Measurements from ENCODE around the gene KIAA0586. TPM values are rescaled to one million over a fixed set of nuclear protein-coding genes. Genes with fewer than 3 reads are reported as not detected.
"Not testable (repeated sequence)": the region's sequence is repeated elsewhere in the genome, so short reads cannot be mapped to it uniquely, and the experiment has no call there.

The KIAA0586 gene
- total and polyA plus RNA-seq, 8 donors: 14.2 to 28.7 (median 22.2) TPM

DNA sequence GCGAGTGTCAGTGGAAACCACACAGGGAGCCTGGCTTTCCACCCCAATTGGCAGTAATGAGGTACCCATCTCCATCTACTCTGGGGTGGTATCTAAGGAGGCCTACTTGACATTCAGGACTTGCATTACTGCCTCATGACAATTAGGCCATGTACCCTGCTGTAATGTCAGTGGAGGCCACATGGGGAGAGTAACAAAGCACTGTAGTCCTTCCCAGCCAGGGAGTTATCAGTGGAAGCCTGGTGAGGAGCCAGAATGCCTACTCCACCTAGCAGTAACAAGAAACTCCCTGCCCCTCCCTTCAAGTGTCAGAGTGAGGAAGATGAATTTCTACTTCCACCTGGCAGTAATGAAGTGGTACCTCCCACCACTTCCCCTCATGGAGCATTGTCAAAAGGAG is 12.7 kb upstream of the KIAA0586 start:
- no peak overlapping the region for H3K4me3 ChIP-seq
- TF ChIP-seq CTCF (IDR thresholded peaks at IDR 0.05): no peak
- H3K27me3 ChIP-seq: no peaks in the 10 kb centered on the region
- no peak for DNase-seq
- peaks cover 3 to 68% of the 10 kb centered on the region in 2 donors for H3K36me3 ChIP-seq
- ATAC-seq: no peak
- intact Hi-C loops (cut with DNase I): no loop called here
- no peaks in the 10 kb centered on the region for H3K4me1 ChIP-seq
- H3K27ac ChIP-seq: no peak overlapping the region
- no peaks in the 10 kb centered on the region for H3K9me3 ChIP-seq

- H3K4me3 ChIP-seq: no peak overlapping the region
- H3K4me1 ChIP-seq: no peaks in the 10 kb centered on the region
- intact Hi-C loops (cut with DNase I): no loop called here
- DNase-seq: no peak
- ATAC-seq: no peak
- H3K27ac ChIP-seq: no peak overlapping the region
- H3K9me3 ChIP-seq: no peaks in the 10 kb centered on the region
- H3K27me3 ChIP-seq: no peaks in the 10 kb centered on the region
- H3K36me3 ChIP-seq: peaks cover 0 to 68% of the 10 kb centered on the region in 2 donors
- no peak for TF ChIP-seq CTCF (IDR thresholded peaks at IDR 0.05)
Observed at GRCh38 chr14:58415636-58416547, 11.6 kb upstream of the KIAA0586 start.

DNA sequence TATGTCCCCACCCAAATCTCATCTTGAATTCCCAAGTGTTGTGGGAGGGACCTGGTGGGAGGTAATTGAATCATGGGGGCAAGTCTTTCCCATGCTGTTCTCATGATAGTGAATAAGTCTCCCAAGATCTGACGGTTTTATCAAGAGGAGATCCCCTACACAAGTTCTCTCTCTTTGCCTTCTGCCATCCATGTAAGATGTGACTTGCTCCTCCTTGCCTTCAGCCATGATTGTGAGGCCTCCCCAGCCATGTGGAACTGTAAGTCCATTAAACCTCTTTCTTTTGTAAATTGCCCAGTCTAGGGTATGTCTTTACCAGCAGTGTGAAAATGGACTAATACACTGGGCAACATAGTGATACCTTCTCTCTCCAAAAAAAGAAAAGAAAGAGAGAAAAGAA is 10.6 kb upstream of the KIAA0586 start:
- H3K9me3 ChIP-seq; ATAC-seq; H3K27ac ChIP-seq; DNase-seq; H3K27me3 ChIP-seq; H3K4me1 ChIP-seq; intact Hi-C loops (cut with DNase I); H3K4me3 ChIP-seq: not testable (repeated sequence)
- peaks cover 0 to 69% of the 10 kb centered on the region in 2 donors for H3K36me3 ChIP-seq

DNA sequence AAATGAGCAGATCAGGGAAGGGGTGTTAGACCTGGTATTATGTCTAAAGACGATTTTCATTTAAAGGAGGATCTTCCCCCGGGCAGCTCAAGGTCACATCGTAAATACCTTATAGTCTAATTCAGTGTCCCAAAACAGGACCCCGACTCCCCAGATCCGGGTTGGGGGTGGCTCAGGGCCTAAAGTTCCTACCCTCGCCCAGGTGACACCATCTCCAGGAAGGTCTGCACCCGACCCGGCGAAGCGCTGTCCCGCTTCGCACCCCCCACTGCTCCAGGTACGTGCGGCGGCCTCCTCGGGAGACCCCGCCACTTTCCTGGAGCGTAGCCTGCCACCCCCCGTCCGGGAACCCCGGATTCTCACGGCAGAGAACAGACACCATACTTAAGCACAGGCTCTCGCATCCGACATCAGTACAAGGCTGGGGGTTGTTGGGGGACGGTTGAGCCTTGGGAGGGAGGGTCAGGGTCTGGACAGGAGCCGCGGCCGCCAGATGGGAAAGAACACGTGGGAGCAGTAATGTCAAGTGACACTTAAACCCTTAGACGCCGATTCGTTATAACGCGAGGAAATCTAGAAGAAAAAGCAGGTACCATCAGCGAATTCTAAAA is 744 bp upstream of the KIAA0586 start:
- Histone ChIP-seq H3K27me3 (no peaks in the 10 kb centered on the region), H3K9me3 (no peaks in the 10 kb centered on the region), H3K4me3 (peak overlapping the region; percentile 88 to 91), H3K36me3 (peaks cover 0 to 20% of the 10 kb centered on the region in 2 donors), H3K27ac (peak overlapping the region; percentile 91 to 94), H3K4me1 (peaks cover 10 to 35% of the 10 kb centered on the region in 2 donors)
- intact Hi-C loops (cut with DNase I): no loop called here
- ATAC-seq (peak; percentile 75), DNase-seq (peak in 3 of 4 donors; percentile 65 to 83 (median 73))
- TF ChIP-seq CTCF (IDR thresholded peaks at IDR 0.05): no peak

DNA sequence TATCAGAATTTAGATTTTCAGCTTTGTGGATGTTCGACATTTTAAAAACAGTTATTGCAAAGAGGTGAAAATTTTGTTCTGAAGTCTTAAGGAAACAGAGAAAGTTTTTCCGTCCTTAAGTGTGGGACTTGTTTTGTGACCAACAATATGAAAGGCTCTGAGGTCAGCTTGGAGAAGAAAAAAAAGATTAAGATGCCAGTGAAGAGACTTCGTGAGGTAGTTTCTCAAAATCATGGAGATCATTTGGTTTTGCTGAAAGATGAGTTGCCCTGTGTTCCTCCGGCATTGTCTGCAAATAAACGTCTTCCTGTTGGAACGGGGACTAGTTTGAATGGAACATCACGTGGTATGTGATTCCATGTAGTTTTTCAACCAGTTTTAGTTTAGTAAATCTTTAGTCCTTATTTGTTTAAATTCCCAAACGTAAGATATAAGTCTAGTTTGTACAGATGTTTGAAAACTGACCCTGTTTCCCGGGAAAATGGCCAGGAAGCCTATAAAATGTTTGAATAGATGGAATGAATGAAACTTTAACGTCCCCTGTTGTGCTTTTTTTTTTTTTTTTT is 682 bp downstream of the KIAA0586 start:
- DNase-seq: peak in 2 of 4 donors; percentile 34 to 51
- intact Hi-C loops (cut with DNase I): no loop called here
- peak; percentile 41 for ATAC-seq
- no peak for TF ChIP-seq CTCF (IDR thresholded peaks at IDR 0.05)
- peak overlapping the region; percentile 88 to 91 for H3K4me3 ChIP-seq
- H3K9me3 ChIP-seq: no peaks in the 10 kb centered on the region
- peaks cover 0 to 19% of the 10 kb centered on the region in 2 donors for H3K36me3 ChIP-seq
- peak overlapping the region; percentile 91 to 94 for H3K27ac ChIP-seq
- H3K4me1 ChIP-seq: peaks cover 10 to 35% of the 10 kb centered on the region in 2 donors
- H3K27me3 ChIP-seq: no peaks in the 10 kb centered on the region

Data from left lung (tissue), 10 donors.